GM12878 (cell line): Measurements from ENCODE around the gene TMCC3. TPM values are rescaled to one million over a fixed set of nuclear protein-coding genes. Genes with fewer than 3 reads are reported as not detected.

ENCODE experiments used
- ATAC-seq: fragments of 200-7000 bp; cut with Tn5 transposase; 3 replicates; pipeline ENCODE4 v1.9.1; 2020; ENCODE audit warnings: mild to moderate bottlenecking, moderate library complexity
- BruUV-seq: library from RNA; stranded (reverse); fragments of 400-500 nt; replicated peaks from 2 replicates; lab custom pipeline; 2021; lab: Mats Ljungman, UMichigan
- CTCF ChIA-PET: fragments of 300-600 bp; sonication (Branson Sonifier 250); formaldehyde crosslinking; extraction: SDS; loops from one replicate; lab custom pipeline; 2021; ENCODE audit warnings: inconsistent platforms; lab: Yijun Ruan, JAX
- POLR2A ChIA-PET: fragments of 350-600 bp; formaldehyde crosslinking; extraction: SDS; loops from one replicate; lab custom pipeline; 2021; ENCODE audit warnings: inconsistent platforms; lab: Charles Lee
- RAD21 ChIA-PET: fragments of 300-600 bp; sonication (Branson Sonifier 250); formaldehyde crosslinking; loops from one replicate; lab custom pipeline; 2023; ENCODE audit warnings: antibody characterized with exemption; ENCODE audit not compliant: unreplicated experiment; lab: Charles Lee
- SMC1A ChIA-PET: fragments of 300-600 bp; sonication (Branson Sonifier 250); formaldehyde crosslinking; loops from one replicate; lab custom pipeline; 2023; ENCODE audit not compliant: unreplicated experiment, uncharacterized antibody; lab: Charles Lee
- DNase-seq: peaks from one replicate; pipeline ENCODE4 v3.0.0-alpha.2; 2011; ENCODE audit warnings: low read depth, low spot score
- FAIRE-seq: peaks from 3 replicates; lab custom pipeline; 2011; peaks lifted over from hg19 to GRCh38; lab: Jason Lieb, UNC
- H2AFZ ChIP-seq: 2 replicates; pipeline ENCODE4 v1.6.0; 2011; ENCODE audit warnings: low read depth, low read length, control low read depth; ENCODE audit not compliant: control insufficient read depth
- H3K27ac ChIP-seq: 2 replicates; pipeline ENCODE4 v1.5.1; 2011; ENCODE audit warnings: control low read depth; ENCODE audit not compliant: control insufficient read depth, insufficient read depth
- H3K27me3 ChIP-seq, 2 experiments: replicated peaks in 1 of 2; 2 replicates each; pipeline versions ENCODE4 v1.6.0 to v1.6.1; 2011; ENCODE audit warnings: low read length in 1 of 2; ENCODE audit not compliant: control insufficient read depth in 2 of 2, insufficient read depth in 2 of 2
- H3K36me3 ChIP-seq, 2 experiments: 2 replicates each; pipeline ENCODE4 v1.5.1; 2011; ENCODE audit warnings: low read length in 1 of 2; ENCODE audit not compliant: control insufficient read depth in 2 of 2, insufficient read depth in 2 of 2
- H3K4me1 ChIP-seq: 2 replicates; pipeline ENCODE4 v1.6.1; 2011; ENCODE audit warnings: mild to moderate bottlenecking, low read length, moderate library complexity, mixed read lengths; ENCODE audit not compliant: control insufficient read depth, insufficient read depth
- H3K4me2 ChIP-seq: 2 replicates; pipeline ENCODE4 v1.6.0; 2011; ENCODE audit warnings: control low read depth; ENCODE audit not compliant: control insufficient read depth, insufficient read depth
- H3K4me3 ChIP-seq: fragments of 200-600 bp; sonication (generic); 2 replicates; pipeline ENCODE4 v1.5.1; 2016
- H3K79me2 ChIP-seq: 2 replicates; pipeline ENCODE4 v1.6.0; 2011; ENCODE audit warnings: low read length; ENCODE audit not compliant: control insufficient read depth, insufficient read depth
- H3K9ac ChIP-seq: 2 replicates; pipeline ENCODE4 v1.8.0; 2011; ENCODE audit warnings: low read length, control low read depth, mixed read lengths; ENCODE audit not compliant: control insufficient read depth, insufficient read depth
- H3K9me3 ChIP-seq: replicated peaks from 3 replicates; pipeline ENCODE4 v1.5.1; 2011; ENCODE audit warnings: mild to moderate bottlenecking, low read length; ENCODE audit not compliant: control insufficient read depth, insufficient read depth
- H4K20me1 ChIP-seq: 2 replicates; pipeline ENCODE4 v1.6.0; 2011; ENCODE audit not compliant: control insufficient read depth, insufficient read depth
- E2F4 ChIP-seq: IDR thresholded peaks from 2 replicates; pipeline ENCODE4 v1.6.1; 2012; ENCODE audit warnings: low read depth, low read length, improper control_type of control experiment
- EED ChIP-seq: sonication (generic); IDR thresholded peaks from 2 replicates; pipeline ENCODE4 v1.6.1; 2016; ENCODE audit warnings: antibody characterized with exemption, low read depth
- IKZF1 ChIP-seq: fragments of 450-650 bp; conservative IDR thresholded peaks from 2 replicates; pipeline ENCODE4 v1.6.1; 2017; ENCODE audit warnings: antibody characterized with exemption, mild to moderate bottlenecking
- IKZF2 ChIP-seq, 2 experiments: fragments of 450-650 bp; IDR thresholded peaks; 2 replicates each; pipeline ENCODE4 v1.6.1; 2017; ENCODE audit warnings: mild to moderate bottlenecking in 2 of 2, moderate library complexity in 2 of 2
- SKIL ChIP-seq: fragments of 450-650 bp; IDR thresholded peaks from 2 replicates; pipeline ENCODE4 v1.6.1; 2017; ENCODE audit warnings: mild to moderate bottlenecking, low read depth, inconsistent platforms; ENCODE audit not compliant: poor library complexity, severe bottlenecking
- SMAD5 ChIP-seq: IDR thresholded peaks from 2 replicates; pipeline ENCODE4 v1.6.1; 2016; ENCODE audit warnings: antibody characterized with exemption, low read depth
- SREBF1 ChIP-seq: IDR thresholded peaks from 2 replicates; pipeline ENCODE4 v1.6.1; 2012; ENCODE audit warnings: mild to moderate bottlenecking, low read length
- SRF ChIP-seq, 2 experiments: IDR thresholded peaks; 2 replicates each; pipeline ENCODE4 v1.6.1; 2011; ENCODE audit warnings: low read depth in 2 of 2, low read length in 2 of 2, mild to moderate bottlenecking in 1 of 2, moderate library complexity in 1 of 2
- SUPT20H ChIP-seq: IDR thresholded peaks from 2 replicates; pipeline ENCODE4 v1.6.1; 2011; ENCODE audit warnings: low read depth, mild to moderate bottlenecking, low read length, moderate library complexity, borderline replicate concordance; ENCODE audit not compliant: control insufficient read depth
- WGBS: methylation state at CpG from one replicate; pipeline ENCODE4 v1.1.6; 2016; ENCODE audit warnings: low lambda C conversion rate; ENCODE audit not compliant: insufficient replicate concordance, insufficient coverage; ENCODE audit errors: missing lambda C conversion rate; 5-methylcytosine and 5-hydroxymethylcytosine counted together
- in situ Hi-C: fragments of 300-500 bp; cut with MboI; formaldehyde crosslinking; loops from 9 replicates; pipeline ENCODE4 v1.14.3; 2018; ENCODE audit warnings: mixed read lengths
- intact Hi-C: fragments of 100-400 bp; cut with micrococcal nuclease; formaldehyde crosslinking; loops from one replicate; pipeline ENCODE4 v1.14.2; 2022; ENCODE audit not compliant: unreplicated experiment
- polyA plus RNA-seq, 11 experiments: library from polyadenylated mRNA; depleted of rRNA in 4 of 11; unstranded in 6 of 11; stranded (reverse) in 5 of 11; fragments of >200 nt; fragmentation: Nextera tagmentation in 4 of 11; fragmentation: Illumina TruSeq in 1 of 11; extraction: Ambion mirVana in 4 of 11; extraction: Trizol in 1 of 11; gene quantifications; 1 replicate in 1 of 11; 2 replicates in 10 of 11; pipeline versions ENCODE4 v1.2.1 to v1.2.3, GENCODE V29; 2011 to 2016; ENCODE audit warnings: inconsistent platforms in 2 of 11, missing spikeins in 2 of 11, low read depth in 1 of 11
- total RNA-seq, 4 experiments: library from RNA; depleted of rRNA in 3 of 4; stranded (reverse); fragments of >200 nt in 3 of 4; fragmentation: Illumina TruSeq in 1 of 4; extraction: Trizol in 1 of 4; gene quantifications; 2 replicates each; pipeline versions ENCODE4 v1.2.1 to v1.2.3, GENCODE V29; 2013 to 2021
- TF ChIP-seq, protein P1 (sequence below): IDR thresholded peaks from 2 replicates; pipeline ENCODE4 v1.6.1; 2012; ENCODE audit warnings: low read depth, low read length, improper control_type of control experiment
- TF ChIP-seq, protein P2 (sequence below), 3 experiments: IDR thresholded peaks in 2 of 3; conservative IDR thresholded peaks in 1 of 3; 2 replicates each; pipeline ENCODE4 v1.5.1; 2011; ENCODE audit warnings: low read depth in 3 of 3, low read length in 3 of 3, mild to moderate bottlenecking in 3 of 3, control low read depth in 2 of 3, moderate library complexity in 2 of 3, inconsistent platforms in 1 of 3, mixed read lengths in 1 of 3; ENCODE audit not compliant: control insufficient read depth in 2 of 3, insufficient read depth in 1 of 3; ENCODE audit errors: extremely low read depth in 1 of 3

TMCC3 gene
- total and polyA plus RNA-seq, 10 of the 15 experiments (the other 5 are each of a cell fraction or from before 2014, with no cell fraction given), result 5.8 to 29.8 (median 12.6) TPM

DNA sequence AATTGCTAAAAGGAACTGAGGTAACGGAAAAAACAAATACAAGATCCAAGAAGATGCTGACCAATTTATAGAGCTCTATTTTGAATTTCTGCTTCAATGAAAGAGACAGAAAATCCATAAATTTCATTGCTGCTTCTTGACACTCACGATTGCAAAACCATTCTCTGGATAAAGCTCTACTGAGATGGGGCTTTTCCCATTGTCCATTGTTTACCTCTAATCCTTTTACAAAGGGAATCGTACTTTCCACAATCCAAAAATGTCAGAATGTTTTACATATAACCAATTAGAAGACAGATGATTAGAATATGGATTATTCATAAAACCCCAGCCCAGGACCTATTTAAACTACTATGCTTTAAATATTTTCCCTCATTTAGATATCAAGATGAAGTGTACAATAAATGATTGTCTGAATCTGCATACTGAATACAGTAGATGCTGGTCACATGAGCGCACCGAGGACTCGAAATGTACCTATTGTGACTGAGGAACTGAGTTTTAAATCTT, 16.7 kb upstream of the TMCC3 start:
- SMC1A ChIA-PET, result interaction anchor here (1.0 to 1.4 kb wide), 4 partner anchors 10 to 208 kb away, joined by 3 to 5 read pairs (median 4); no protein-coding TSS in a partner anchor
- no peak for ATAC-seq

DNA sequence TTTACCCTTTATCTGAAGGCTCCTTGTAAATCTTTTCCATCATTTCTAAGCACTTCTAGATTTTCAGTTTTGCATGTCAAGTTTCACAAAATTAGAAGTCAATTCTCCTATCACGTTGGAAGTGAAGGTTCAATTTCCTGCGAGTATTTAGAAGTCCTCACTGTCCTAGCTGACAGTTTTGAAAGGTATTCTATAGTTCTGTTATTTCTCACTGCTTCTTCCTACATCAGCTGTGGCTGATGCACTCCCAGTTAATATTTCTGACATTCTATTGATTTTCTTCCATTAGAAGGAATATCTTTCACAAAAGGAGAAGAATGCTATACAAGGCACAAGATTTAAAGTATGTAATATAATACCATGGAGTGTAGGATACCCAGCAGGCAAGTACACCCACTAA, 15.8 kb upstream of the TMCC3 start:
- Histone ChIP-seq H3K27me3 (no peaks in the 10 kb centered on the region), H3K4me3 (no peak overlapping the region), H3K4me1 (no peaks in the 10 kb centered on the region), H3K9ac (no peak overlapping the region), H3K9me3 (no peaks in the 10 kb centered on the region), H4K20me1 (no peaks in the 10 kb centered on the region; the same call in 1 of the 2 replicates), H3K27ac (no peak overlapping the region), H3K79me2 (no peaks in the 10 kb centered on the region; the same call in 1 of the 2 replicates), H3K36me3 (peaks cover 0 to 8% of the 10 kb centered on the region in 2 experiments; a peak in 2 of 4 replicates), H3K4me2 (no peak overlapping the region), H2AFZ (no peak overlapping the region)
- ATAC-seq (no peak), FAIRE-seq (no peak), DNase-seq (no peak)
- POLR2A ChIA-PET, result no interaction called here
- no TSS peak for BruUV-seq
- intact Hi-C loops, result no loop called here
- SMC1A ChIA-PET, result interaction anchor here (0.8 to 1.3 kb wide), 3 partner anchors 8 to 104 kb away, joined by 3 read pairs; no protein-coding TSS in a partner anchor
- CTCF ChIA-PET, result interaction anchor here (0.8 kb wide), 1 partner anchor 12 kb away, joined by 3 read pairs; no protein-coding TSS in a partner anchor
- in situ Hi-C loops, result no loop called here
- 46% methylated on average over 2 of the region's 2 CpGs for WGBS
- RAD21 ChIA-PET, result no interaction called here
- no peak for TF ChIP-seq IKZF1
- TF ChIP-seq, protein P1, sequence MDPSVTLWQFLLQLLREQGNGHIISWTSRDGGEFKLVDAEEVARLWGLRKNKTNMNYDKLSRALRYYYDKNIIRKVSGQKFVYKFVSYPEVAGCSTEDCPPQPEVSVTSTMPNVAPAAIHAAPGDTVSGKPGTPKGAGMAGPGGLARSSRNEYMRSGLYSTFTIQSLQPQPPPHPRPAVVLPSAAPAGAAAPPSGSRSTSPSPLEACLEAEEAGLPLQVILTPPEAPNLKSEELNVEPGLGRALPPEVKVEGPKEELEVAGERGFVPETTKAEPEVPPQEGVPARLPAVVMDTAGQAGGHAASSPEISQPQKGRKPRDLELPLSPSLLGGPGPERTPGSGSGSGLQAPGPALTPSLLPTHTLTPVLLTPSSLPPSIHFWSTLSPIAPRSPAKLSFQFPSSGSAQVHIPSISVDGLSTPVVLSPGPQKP, result no peak
- TF ChIP-seq E2F4, result no peak
- TF ChIP-seq, protein P2, sequence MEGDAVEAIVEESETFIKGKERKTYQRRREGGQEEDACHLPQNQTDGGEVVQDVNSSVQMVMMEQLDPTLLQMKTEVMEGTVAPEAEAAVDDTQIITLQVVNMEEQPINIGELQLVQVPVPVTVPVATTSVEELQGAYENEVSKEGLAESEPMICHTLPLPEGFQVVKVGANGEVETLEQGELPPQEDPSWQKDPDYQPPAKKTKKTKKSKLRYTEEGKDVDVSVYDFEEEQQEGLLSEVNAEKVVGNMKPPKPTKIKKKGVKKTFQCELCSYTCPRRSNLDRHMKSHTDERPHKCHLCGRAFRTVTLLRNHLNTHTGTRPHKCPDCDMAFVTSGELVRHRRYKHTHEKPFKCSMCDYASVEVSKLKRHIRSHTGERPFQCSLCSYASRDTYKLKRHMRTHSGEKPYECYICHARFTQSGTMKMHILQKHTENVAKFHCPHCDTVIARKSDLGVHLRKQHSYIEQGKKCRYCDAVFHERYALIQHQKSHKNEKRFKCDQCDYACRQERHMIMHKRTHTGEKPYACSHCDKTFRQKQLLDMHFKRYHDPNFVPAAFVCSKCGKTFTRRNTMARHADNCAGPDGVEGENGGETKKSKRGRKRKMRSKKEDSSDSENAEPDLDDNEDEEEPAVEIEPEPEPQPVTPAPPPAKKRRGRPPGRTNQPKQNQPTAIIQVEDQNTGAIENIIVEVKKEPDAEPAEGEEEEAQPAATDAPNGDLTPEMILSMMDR (IDR thresholded peaks at IDR 0.05 in 2 of 3, conservative IDR thresholded peaks at IDR 0.05 in 1 of 3; ENCODE audit: control insufficient read depth in 2 of 3, extremely low read depth in 1 of 3, insufficient read depth in 1 of 3, low read depth in 3 of 3, low read length in 3 of 3), result no peak
- no peak for TF ChIP-seq SMAD5
- no peak for TF ChIP-seq IKZF2 (IDR thresholded peaks at IDR 0.05)
- TF ChIP-seq SKIL, result no peak

More for the DNA sequence above, 16.7 kb upstream of the TMCC3 start:
- no peak overlapping the region for H3K27ac ChIP-seq
- H3K4me2 ChIP-seq, result no peak overlapping the region
- POLR2A ChIA-PET, result interaction anchor here (0.6 kb wide), 1 partner anchor 609 kb away, joined by 6 read pairs; no protein-coding TSS in a partner anchor
- WGBS, result 90% methylated on average over 6 of the region's 6 CpGs
- H3K4me1 ChIP-seq, result no peaks in the 10 kb centered on the region
- H3K27me3 ChIP-seq, result no peaks in the 10 kb centered on the region
- H3K9ac ChIP-seq, result no peak overlapping the region
- no peaks in the 10 kb centered on the region for H3K9me3 ChIP-seq
- peaks cover 0 to 7% of the 10 kb centered on the region in 2 experiments; a peak in 2 of 4 replicates for H3K36me3 ChIP-seq
- no peaks in the 10 kb centered on the region; the same call in 1 of the 2 replicates for H4K20me1 ChIP-seq
- H3K79me2 ChIP-seq, result no peaks in the 10 kb centered on the region
- CTCF ChIA-PET, result interaction anchor here (0.8 to 2.4 kb wide), 3 partner anchors 11 to 97 kb away, joined by 3 to 5 read pairs (median 3); no protein-coding TSS in a partner anchor
- no peak for FAIRE-seq
- RAD21 ChIA-PET, result interaction anchor here (0.7 kb wide), 1 partner anchor 613 kb away, joined by 5 read pairs; no protein-coding TSS in a partner anchor
- no peak overlapping the region for H3K4me3 ChIP-seq
- in situ Hi-C loops, result no loop called here
- TF ChIP-seq SUPT20H (no peak), SRF (IDR thresholded peaks at IDR 0.05; ENCODE audit: low read depth in 2 of 2, low read length in 2 of 2) (no peak), SREBF1 (no peak), EED (no peak)
- DNase-seq, result no peak
- no TSS peak for BruUV-seq
- no peak overlapping the region for H2AFZ ChIP-seq
- intact Hi-C loops, result no loop called here
